A673 (cell line): Measurements from ENCODE around the gene ERI2.

Experiments
- CTCF ChIP-seq: fragments of 300-800, 200-600 bp; sonication (generic); conservative IDR thresholded peaks from 2 replicates; pipeline ENCODE4 v1.5.1; 2017; ENCODE audit warnings: low read depth, mild to moderate bottlenecking, antibody characterized with exemption, low read length, moderate library complexity, mixed read lengths
- EZH2 ChIP-seq: fragments of 200-600 bp; sonication (generic); IDR thresholded peaks from 2 replicates; pipeline ENCODE4 v1.6.1; 2017; ENCODE audit warnings: borderline replicate concordance, low read depth, mild to moderate bottlenecking, mixed read lengths, antibody characterized with exemption, low read length; ENCODE audit not compliant: poor library complexity, severe bottlenecking

- TF ChIP-seq CTCF (no peak), EZH2 (no peak)
These were observed 2.6 kb downstream of the ERI2 start for GRCh38 chr16:20803561-20804214.
